AG04450 (cell line): ENCODE data around the gene MGAT4A. TPM values are rescaled to one million over a fixed set of nuclear protein-coding genes. Genes with fewer than 3 reads are reported as not detected.

Experiments
- CTCF ChIA-PET: fragments of 300-600, 350-600 bp; formaldehyde crosslinking; extraction: SDS; loops from one replicate; lab custom pipeline; 2022; ENCODE audit warnings: antibody characterized with exemption, inconsistent platforms; lab: Charles Lee
- POLR2A ChIA-PET: fragments of 350-600 bp; formaldehyde crosslinking; extraction: SDS; loops from one replicate; lab custom pipeline; 2021; ENCODE audit warnings: antibody characterized with exemption, inconsistent platforms; lab: Yijun Ruan, JAX
- DNase-seq: peaks from one replicate; pipeline ENCODE4 v3.0.0-alpha.2; 2011; ENCODE audit warnings: low read depth, low spot score
- H3K27ac ChIP-seq: one replicate; pipeline ENCODE4 v1.5.1; 2012; ENCODE audit warnings: low read depth, low read length, control low read depth
- H3K27me3 ChIP-seq: one replicate; pipeline ENCODE4 v1.6.0; 2012; ENCODE audit warnings: low read length; ENCODE audit not compliant: control insufficient read depth, insufficient read depth
- H3K4me3 ChIP-seq: 2 replicates; pipeline ENCODE4 v1.5.1; 2011; ENCODE audit warnings: mild to moderate bottlenecking, low read depth, low read length, control low read depth
- H3K9me3 ChIP-seq: 2 replicates; pipeline ENCODE4 v1.5.1; 2012; ENCODE audit warnings: low read length; ENCODE audit not compliant: control insufficient read depth, insufficient read depth
- CTCF ChIP-seq: IDR thresholded peaks from 2 replicates; pipeline ENCODE4 v1.5.1; 2011; ENCODE audit warnings: low read depth, low read length, control low read depth, inconsistent platforms
- polyA plus RNA-seq: library from polyadenylated mRNA; depleted of rRNA; stranded (reverse); fragments of >200 nt; gene quantifications from 2 replicates; pipeline ENCODE4 v1.2.3, GENCODE V29; 2011

Gene MGAT4A
- polyA plus RNA-seq, 1 experiment: 0.04 TPM

GRCh38 chr2:98692090-98693054 lies 38.6 kb downstream of the MGAT4A start:
- Histone ChIP-seq H3K4me3 (no peak overlapping the region), H3K27ac (no peak overlapping the region), H3K27me3 (no peaks in the 10 kb centered on the region), H3K9me3 (no peaks in the 10 kb centered on the region)
- TF ChIP-seq CTCF: no peak
- CTCF ChIA-PET: interaction anchor here (1.3 kb wide), 1 partner anchor 43 kb away, joined by 4 read pairs; no protein-coding TSS in a partner anchor
- POLR2A ChIA-PET: no interaction called here
- DNase-seq: no peak

- no peaks in the 10 kb centered on the region for H3K9me3 ChIP-seq
- no peak for TF ChIP-seq CTCF
- DNase-seq: no peak
- H3K27me3 ChIP-seq: no peaks in the 10 kb centered on the region
- ChIA-PET CTCF (interaction anchor here (1.3 kb wide), 1 partner anchor 42 kb away, joined by 4 read pairs; no protein-coding TSS in a partner anchor), POLR2A (no interaction called here)
- H3K27ac ChIP-seq: no peak overlapping the region
- H3K4me3 ChIP-seq: no peak overlapping the region
Observed at GRCh38 chr2:98691303-98691702, 39.6 kb downstream of the MGAT4A start.

GRCh38 chr2:98685930-98686887 lies 44.7 kb downstream of the MGAT4A start:
- no peaks in the 10 kb centered on the region for H3K27me3 ChIP-seq
- TF ChIP-seq CTCF: no peak
- no peaks in the 10 kb centered on the region for H3K9me3 ChIP-seq
- no peak for DNase-seq
- H3K27ac ChIP-seq: no peak overlapping the region
- POLR2A ChIA-PET: no interaction called here
- no peak overlapping the region for H3K4me3 ChIP-seq
- CTCF ChIA-PET: interaction anchor here (1.2 kb wide), 1 partner anchor 35 kb away, joined by 3 read pairs; no protein-coding TSS in a partner anchor

GRCh38 chr2:98683728-98684127 lies 47.2 kb downstream of the MGAT4A start:
- no peak overlapping the region for H3K27ac ChIP-seq
- no peak for TF ChIP-seq CTCF
- H3K4me3 ChIP-seq: no peak overlapping the region
- CTCF ChIA-PET: no interaction called here
- no peaks in the 10 kb centered on the region for H3K27me3 ChIP-seq
- DNase-seq: no peak
- H3K9me3 ChIP-seq: no peaks in the 10 kb centered on the region
- POLR2A ChIA-PET: no interaction called here
